ENCODE results near the gene RHBDD1. TPM values are rescaled to one million over a fixed set of nuclear protein-coding genes. Genes with fewer than 3 reads are reported as not detected.

The RHBDD1 gene
- 10 to 100 TPM; 35.5 to 40.4 TPM for total RNA-seq

GRCh38 chr2:226835796-226836547 is at the start of gene RHBDD1:
RHBDD1 (plus strand) TSS chr2:226836054; CDS start chr2:226864694, 28,640 bp downstream.
- DNase-seq (ENCODE audit: low spot score in 2 of 2) (peak; percentile 90 to 91), ATAC-seq (peak; percentile 89 to 93)
- H3K36me3 Mint-ChIP-seq: peaks cover 22 to 38% of the 10 kb centered on the region in 2 donors
- peak within 1 kb of the TSS; percentile 92 to 98 for H3K27ac Mint-ChIP-seq
- peaks cover 0 to 4% of the 10 kb centered on the region in 2 donors for H3K9me3 Mint-ChIP-seq

- DNase-seq (ENCODE audit: low spot score in 2 of 2): no peak
- Mint-ChIP-seq H3K36me3 (peaks cover 9 to 15% of the 10 kb centered on the region in 2 donors), H3K27ac (no peak overlapping the region), H3K9me3 (no peaks in the 10 kb centered on the region)
- no peak for ATAC-seq
Observed at GRCh38 chr2:226788064-226788463, 47.8 kb upstream of the RHBDD1 start.

GRCh38 chr2:226788881-226789490 is 46.9 kb upstream of the RHBDD1 start:
- Mint-ChIP-seq H3K9me3 (no peaks in the 10 kb centered on the region), H3K27ac (no peak overlapping the region), H3K36me3 (peaks cover 9 to 15% of the 10 kb centered on the region in 2 donors)
- DNase-seq (ENCODE audit: low spot score in 2 of 2) (no peak), ATAC-seq (no peak)

GRCh38 chr2:226790011-226790410 is 45.8 kb upstream of the RHBDD1 start:
- DNase-seq (ENCODE audit: low spot score in 2 of 2) (no peak), ATAC-seq (no peak)
- Mint-ChIP-seq H3K36me3 (peaks cover 9 to 15% of the 10 kb centered on the region in 2 donors), H3K9me3 (no peaks in the 10 kb centered on the region), H3K27ac (no peak overlapping the region)

- Mint-ChIP-seq H3K9me3 (no peaks in the 10 kb centered on the region), H3K27ac (peak overlapping the region in 1 of 2 donors; percentile 92), H3K36me3 (peaks cover 9 to 15% of the 10 kb centered on the region in 2 donors)
- DNase-seq (ENCODE audit: low spot score in 2 of 2): no peak
- ATAC-seq: no peak
Observed at GRCh38 chr2:226790431-226790830, 45.4 kb upstream of the RHBDD1 start.

DNA sequence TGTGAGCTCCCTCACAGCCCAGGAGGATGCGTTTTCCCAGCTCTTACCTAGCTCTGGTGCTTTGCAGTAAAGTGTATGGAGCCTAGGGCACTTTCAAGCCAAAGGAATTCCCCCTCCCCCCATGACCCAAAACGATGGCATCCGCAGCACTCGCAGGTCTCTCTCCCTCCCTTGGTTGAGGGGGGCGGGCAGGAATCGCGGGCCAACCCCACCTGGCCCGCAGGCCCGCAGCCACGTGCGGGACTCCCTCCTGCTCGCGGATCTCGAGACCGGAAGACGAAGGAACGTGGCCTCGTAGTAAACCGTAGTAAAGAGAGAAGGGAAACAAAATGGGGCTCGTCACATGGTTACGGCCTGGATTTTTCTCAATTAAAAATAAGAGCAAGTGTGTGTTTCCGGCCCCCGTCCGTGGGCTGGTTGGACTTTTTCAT is 44.8 kb upstream of the RHBDD1 start:
- DNase-seq (ENCODE audit: low spot score in 2 of 2): no peak
- ATAC-seq: peak; percentile 67 to 73
- Mint-ChIP-seq H3K27ac (peak overlapping the region; percentile 92 to 94), H3K36me3 (peaks cover 9 to 12% of the 10 kb centered on the region in 2 donors), H3K9me3 (no peaks in the 10 kb centered on the region)

DNA sequence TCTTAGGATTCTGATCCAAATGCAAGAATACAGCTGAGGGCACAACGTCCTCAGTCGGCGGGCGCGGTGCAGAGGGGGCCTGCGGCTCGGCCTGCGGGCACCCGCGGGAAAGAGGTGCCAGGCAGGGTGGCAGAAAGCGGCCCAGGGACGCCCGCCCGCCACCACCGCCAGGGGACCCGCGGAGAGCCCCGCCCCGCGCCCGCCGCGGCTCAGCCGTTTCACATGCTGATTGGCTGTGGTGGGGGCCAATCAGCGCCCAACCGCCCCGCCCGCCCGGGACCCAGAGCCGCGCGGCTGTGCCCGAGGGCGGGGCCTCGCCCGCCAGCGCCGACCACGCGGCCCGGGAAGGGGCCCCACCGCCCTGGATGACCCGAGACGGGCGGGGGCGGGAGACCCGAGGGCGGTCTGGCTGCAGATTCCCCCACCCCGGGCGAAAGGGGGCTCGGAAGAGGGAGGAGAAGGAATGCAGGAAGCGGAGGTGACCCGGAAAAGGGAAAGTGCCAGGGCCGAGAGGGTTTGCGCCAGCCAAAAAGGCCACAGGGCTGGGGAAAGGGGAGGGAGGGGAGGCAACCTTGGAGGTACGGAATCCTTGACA is 44.3 kb upstream of the RHBDD1 start:
- peak overlapping the region; percentile 92 to 94 for H3K27ac Mint-ChIP-seq
- ATAC-seq: peak; percentile 95 to 97
- DNase-seq (ENCODE audit: low spot score in 2 of 2): peak; percentile 91 to 94
- H3K36me3 Mint-ChIP-seq: peaks cover 9% of the 10 kb centered on the region in 2 donors
- no peaks in the 10 kb centered on the region for H3K9me3 Mint-ChIP-seq

- peak overlapping the region; percentile 39 to 92 for H3K27ac Mint-ChIP-seq
- peaks cover 9% of the 10 kb centered on the region in 2 donors for H3K36me3 Mint-ChIP-seq
- DNase-seq (ENCODE audit: low spot score in 2 of 2) (peak in 1 of 2 donors; percentile 4), ATAC-seq (no peak)
- no peaks in the 10 kb centered on the region for H3K9me3 Mint-ChIP-seq
Observed at GRCh38 chr2:226792155-226792881, 43.5 kb upstream of the RHBDD1 start.

- DNase-seq (ENCODE audit: low spot score in 2 of 2) (no peak), ATAC-seq (no peak)
- no peaks in the 10 kb centered on the region for H3K9me3 Mint-ChIP-seq
- H3K36me3 Mint-ChIP-seq: peaks cover 9% of the 10 kb centered on the region in 2 donors
- no peak overlapping the region for H3K27ac Mint-ChIP-seq
Observed at GRCh38 chr2:226793646-226794045, 42.2 kb upstream of the RHBDD1 start.

DNA sequence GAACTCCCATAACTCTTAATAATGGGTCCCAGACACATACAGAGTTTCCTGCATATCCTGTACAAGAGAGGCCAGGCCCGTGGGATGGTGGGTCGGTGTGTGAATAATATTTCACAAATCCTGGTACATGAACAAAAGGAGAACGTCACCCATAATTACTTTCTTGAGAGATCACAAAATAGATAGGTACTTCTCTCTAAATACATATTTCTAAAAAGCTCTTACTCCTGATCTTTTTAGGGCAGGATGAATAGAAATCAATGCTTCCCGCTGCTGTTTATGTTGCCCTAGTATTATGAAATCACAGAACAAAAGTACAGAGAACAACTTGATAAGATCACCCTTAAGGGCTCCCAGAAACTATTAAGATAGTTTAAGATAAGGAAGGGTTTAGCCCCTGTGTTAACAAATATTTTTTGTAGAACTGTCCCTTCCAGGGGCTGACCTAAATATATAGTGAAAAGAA is 41.6 kb upstream of the RHBDD1 start:
- Mint-ChIP-seq H3K27ac (no peak overlapping the region), H3K9me3 (no peaks in the 10 kb centered on the region), H3K36me3 (peaks cover 9% of the 10 kb centered on the region in 2 donors)
- ATAC-seq: no peak
- DNase-seq (ENCODE audit: low spot score in 2 of 2): no peak

DNA sequence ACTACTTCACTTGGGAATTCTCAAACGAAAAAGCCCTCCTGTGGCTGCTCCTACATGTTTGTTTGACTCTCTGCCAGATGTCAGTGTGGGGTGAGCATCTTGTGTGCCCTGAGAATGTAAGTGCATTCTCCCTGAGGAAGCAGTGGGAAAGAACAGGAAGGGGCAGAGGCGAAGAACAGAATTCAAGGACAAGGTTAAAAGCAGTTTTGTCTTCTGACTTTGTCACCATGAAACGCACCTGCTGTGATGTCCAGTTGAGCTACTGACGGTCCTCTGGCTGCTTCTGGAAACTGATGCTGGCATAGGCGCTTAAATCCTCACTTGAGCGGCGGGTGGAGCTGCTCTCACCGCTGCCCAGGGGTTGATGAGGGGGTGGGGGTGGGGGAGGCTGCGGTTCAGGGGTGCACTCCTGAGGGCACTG is 41.1 kb upstream of the RHBDD1 start:
- Mint-ChIP-seq H3K9me3 (no peaks in the 10 kb centered on the region), H3K27ac (no peak overlapping the region), H3K36me3 (peaks cover 9% of the 10 kb centered on the region in 2 donors)
- no peak for DNase-seq (ENCODE audit: low spot score in 2 of 2)
- no peak for ATAC-seq

DNA sequence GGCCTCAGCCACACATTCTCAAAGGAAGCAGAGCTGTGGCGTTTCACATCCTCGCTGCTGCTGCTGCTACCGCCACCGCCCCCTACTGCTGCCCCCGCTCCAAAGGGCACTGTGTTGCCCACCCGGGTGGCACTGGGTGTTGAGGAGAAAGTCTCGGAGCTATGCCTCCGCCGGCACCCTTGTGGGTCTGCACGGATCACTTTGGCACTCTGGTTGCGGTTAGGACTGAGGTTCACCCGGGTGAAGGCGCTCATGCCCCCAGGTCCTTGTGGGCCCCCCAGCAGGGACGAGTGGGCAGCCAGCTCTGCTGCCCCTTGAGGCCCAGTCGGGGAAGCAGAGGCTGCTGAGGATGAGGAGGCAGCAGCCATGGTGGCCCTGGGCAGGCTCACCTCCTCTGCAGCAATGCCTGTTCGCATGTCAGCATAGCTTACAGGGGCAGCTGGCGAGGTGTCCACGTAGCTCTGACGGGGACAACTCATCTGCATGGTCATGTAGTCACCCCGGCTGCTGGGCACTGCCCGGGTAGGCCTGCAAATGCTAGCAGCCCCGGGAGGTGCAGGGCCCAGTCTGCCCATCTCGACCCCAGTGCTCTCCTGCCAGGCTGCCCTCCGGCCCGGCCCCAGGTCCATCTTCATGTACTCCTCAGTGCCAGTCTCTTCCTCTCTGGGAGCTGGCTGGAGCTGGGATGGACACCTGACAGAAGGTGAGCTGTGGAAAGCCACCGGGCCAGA is 40.4 kb upstream of the RHBDD1 start:
- Mint-ChIP-seq H3K36me3 (peaks cover 8 to 9% of the 10 kb centered on the region in 2 donors), H3K27ac (no peak overlapping the region), H3K9me3 (no peaks in the 10 kb centered on the region)
- DNase-seq (ENCODE audit: low spot score in 2 of 2): no peak
- no peak for ATAC-seq

- Mint-ChIP-seq H3K36me3 (peaks cover under 1 to 1% of the 10 kb centered on the region in 2 donors), H3K27ac (no peak overlapping the region), H3K9me3 (no peaks in the 10 kb centered on the region)
- ATAC-seq: no peak
- no peak for DNase-seq (ENCODE audit: low spot score in 2 of 2)
Observed at GRCh38 chr2:226796012-226796839, 39.6 kb upstream of the RHBDD1 start.

DNA sequence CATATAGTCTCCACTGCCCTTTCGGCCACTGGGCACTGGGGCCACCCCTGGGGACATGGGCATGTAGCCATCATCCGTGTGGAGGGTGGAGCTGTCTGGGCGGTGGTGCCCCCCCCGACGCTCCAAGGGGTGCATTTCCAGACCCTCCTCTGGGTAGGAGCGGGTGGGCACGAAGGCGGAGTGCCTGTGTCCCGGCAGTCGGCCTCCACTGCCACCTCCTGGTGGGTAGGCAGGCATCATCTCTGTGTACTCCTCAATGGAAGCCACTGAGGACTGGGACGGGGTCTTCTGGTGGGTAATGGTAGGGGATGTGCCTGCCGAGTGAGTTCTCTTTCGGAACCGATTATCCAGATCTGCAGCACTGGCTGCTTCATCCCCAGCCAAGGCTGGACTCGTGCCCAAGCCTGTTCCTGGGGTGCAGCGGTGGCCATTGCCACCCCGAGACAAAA is 39.0 kb upstream of the RHBDD1 start:
- no peak for ATAC-seq
- Mint-ChIP-seq H3K9me3 (no peaks in the 10 kb centered on the region), H3K27ac (no peak overlapping the region), H3K36me3 (no peaks in the 10 kb centered on the region)
- peak in 1 of 2 donors; percentile 8 for DNase-seq (ENCODE audit: low spot score in 2 of 2)

DNA sequence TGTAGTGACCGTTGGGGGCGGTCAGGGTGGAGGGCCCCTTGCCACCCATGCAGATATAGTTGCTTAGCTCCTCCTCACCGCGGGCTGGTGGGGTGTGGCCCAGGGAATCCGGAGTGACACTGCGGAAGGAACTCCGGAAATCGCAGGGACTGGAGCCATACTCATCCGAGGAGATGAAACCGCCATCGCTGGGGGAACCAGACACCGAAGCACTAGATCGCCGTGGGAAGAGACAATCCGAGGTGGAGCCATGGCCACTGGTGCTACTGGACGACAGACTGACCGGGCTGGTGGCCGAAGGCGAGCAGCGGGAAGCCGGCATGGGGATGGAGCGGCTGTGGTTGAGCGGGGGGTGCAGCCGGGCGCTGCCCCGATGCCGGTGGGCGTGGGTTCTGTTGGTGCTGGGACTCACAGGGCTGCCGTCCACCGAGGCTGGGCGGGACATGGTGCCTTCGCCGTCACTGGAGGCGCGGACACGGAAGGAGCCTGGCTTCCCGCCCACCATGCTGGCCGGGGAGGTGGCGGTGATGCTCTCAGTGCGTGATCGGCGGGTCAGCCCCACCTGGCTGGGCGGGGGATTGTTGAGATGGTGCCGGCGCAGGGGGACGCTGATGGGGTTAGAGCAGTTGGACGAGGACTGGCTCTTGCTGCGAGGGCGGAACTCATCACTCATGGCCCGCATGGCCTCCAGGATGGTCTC is 38.4 kb upstream of the RHBDD1 start:
- Mint-ChIP-seq H3K36me3 (no peaks in the 10 kb centered on the region), H3K27ac (no peak overlapping the region), H3K9me3 (no peaks in the 10 kb centered on the region)
- ATAC-seq (no peak), DNase-seq (ENCODE audit: low spot score in 2 of 2) (no peak)
